Erythroblast (primary cell): Measurements from ENCODE around the gene BRMS1.
A peak's percentile ranks its signal among the peaks of the same experiment; 100 is the strongest.
"Not testable (repeated sequence)": the region's sequence is repeated elsewhere in the genome, so short reads cannot be mapped to it uniquely, and the experiment has no call there.

Experiments used
- DNase-seq, 2 experiments: peaks; one replicate each; lab custom pipeline; 2025; lab: John Stamatoyannopoulos, UW
- GATA1 ChIP-seq: IDR thresholded peaks from 2 replicates; pipeline ENCODE4 v1.6.1; 2011; ENCODE audit warnings: low read depth, mild to moderate bottlenecking, control low read depth, low read length, moderate library complexity
- POLR2A ChIP-seq: IDR thresholded peaks from 2 replicates; pipeline ENCODE4 v1.6.1; 2011; ENCODE audit warnings: mild to moderate bottlenecking, low read length

The BRMS1 gene

DNA sequence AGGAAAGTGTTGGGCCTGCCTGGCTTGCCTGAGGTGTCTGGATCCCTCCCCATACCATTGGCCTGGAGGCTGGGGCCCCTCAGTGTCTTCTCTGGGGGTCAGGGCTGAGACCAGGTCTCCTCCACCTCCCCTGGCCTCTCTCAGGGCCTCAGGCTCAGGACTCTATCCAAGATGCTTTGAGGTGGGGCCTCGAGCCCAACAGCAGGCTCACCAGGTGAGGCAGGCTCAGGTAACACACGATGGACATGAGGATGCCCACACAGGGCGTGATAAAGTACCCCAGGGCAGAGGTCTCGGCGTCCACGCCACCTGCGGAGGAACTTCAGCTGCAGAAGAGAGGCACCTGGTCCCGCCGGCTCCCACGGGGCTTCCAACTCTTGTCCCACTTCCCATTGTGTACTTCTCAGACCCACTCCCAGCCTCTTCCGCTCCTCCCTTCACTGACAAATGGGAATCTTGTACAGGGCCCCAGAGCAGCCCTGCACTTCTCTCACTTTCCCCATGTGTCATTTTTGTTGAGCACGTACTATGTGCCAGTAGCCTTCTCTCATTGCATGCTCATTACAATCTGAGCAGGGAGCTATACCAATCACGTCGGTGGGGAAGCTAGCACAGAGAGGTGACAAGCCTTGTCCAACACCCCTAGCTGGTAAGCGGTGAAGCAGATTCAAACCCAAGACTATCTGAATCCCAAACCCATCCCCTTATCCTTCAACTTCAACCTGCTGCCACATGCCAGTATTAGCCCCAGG, 22.8 kb upstream of the BRMS1 start:
- TF ChIP-seq POLR2A (no peak), GATA1 (no peak)
- DNase-seq, result no peak

DNA sequence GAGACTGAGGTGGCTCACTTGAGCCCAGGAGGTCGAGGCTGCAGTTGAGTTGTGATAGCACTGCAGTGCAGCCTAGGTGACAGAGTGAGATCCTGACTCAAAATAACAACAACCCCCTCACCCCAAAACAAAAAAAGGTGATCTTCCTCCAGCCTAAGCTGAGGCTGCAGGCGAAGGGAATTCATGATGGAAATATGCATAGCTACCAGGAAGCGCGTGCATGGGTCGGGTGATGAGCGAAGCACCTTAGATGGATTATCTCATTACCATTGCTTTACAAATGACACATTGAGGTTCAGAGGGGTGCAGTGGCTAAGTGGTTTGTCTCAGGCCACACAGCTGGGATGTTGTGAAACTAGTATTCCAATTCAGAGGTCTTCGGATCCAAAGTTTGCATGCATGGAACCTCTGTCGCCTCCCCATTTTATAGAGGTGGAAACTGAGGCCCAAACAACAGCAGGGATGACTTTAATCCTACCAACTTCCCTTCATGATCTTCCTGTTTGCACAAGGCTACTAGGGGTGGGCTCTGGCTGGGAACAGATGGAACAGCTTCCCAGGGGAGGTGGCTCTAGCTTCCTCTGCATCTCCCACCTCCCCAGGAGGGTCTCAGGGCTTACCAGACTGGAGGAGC, 22.1 kb upstream of the BRMS1 start:
- no peak for TF ChIP-seq POLR2A
- no peak for TF ChIP-seq GATA1
- no peak for DNase-seq

DNA sequence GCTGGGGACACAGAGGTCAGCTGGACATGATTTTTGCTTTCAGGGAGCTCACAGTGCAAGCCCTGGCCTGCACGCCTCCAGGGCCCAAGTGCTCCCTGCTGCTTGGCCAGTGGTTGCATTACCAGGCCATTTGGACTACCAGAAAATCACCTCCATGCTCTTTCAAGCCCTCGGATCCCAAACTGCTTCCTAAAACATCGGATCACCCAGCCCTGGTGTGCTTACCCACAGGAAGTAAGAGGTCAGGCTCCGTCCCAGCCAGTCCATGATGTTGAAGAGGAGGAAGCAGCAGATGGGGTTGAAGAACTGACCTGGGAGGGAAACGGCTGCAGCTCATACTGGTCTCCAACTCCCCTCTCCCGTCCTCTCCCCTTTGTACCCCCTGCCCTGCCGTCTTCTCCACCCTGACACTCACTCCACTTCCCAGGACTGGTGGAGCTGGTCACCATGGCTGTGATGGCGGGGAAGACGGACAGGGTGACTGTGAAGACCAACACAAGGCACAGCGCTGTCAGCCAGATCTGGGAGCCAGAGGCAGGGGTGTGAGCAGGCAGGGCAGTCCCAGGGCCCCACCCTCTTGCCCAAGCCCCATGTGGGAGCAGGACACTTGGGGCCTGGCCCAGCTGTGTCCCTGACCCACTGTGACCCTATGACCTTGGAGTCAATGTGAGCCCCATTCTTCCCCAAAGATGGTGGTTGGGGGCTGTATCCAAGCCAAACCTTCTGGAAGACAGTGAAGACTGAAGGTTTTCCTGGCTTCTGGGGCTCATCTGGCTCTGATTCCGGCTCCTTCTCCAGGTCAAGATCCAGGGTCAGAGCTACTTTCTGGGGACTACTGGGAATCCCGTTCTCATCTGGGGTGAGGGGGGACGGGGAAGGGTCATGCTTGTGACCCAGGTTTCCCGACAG, 21.1 kb upstream of the BRMS1 start:
- no peak for DNase-seq
- TF ChIP-seq POLR2A (peak; percentile 10), GATA1 (no peak)

DNA sequence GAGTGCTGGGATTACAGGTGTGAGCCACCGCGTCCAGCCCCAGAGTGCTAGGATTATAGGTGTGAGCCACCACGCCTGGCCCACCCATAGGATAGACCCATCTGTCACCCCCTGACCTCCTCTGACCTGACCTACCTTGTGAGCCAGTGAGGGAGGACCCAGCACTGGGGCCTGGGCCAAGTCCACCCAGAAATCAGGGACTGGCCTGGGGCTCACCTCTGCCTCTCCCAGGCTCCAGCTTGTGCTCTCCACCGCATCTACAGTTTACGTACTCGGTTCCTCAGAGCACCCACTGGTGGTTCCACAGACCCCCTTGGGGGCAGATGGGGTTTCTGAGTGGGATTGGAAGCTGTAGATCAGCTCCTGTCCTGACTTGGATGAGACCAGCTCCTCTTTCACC, 20.3 kb upstream of the BRMS1 start:
- no peak for TF ChIP-seq POLR2A
- no peak for TF ChIP-seq GATA1
- no peak for DNase-seq

DNA sequence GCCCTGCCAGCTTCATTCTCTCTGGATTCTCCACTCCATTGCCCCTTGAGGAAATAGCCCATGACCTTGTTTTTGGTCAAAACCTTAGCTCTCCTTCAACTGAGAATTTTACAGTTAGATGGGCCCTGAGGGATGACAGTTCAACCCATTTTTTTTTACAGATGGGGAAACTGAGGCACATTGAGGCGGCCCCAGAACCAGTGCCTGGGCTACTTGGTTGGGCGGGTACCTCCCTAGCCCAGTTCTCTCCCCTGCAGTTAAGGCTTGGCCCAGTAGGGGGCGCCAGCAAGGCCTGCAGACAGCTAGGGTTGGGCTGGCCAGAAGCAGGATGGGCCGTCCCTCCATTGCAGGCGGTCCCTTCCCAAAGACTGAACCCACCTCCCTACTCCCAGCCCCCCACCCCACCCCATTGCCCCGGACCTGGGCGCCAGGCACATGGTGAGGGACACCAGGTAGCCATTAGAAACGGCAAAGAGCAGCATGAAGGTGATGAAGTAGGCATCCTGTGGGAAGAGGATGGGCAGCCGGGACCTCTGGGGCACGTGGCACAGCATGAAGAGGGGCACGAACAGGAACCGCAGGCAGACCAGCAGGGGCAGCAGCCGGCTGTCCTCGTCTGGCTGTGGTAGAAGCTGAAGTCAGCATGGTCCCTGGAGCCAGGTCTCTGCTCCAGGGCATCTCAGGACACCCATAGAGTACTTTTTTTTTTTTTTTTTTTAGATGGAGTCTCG, 19.1 kb upstream of the BRMS1 start:
- TF ChIP-seq POLR2A (no peak), GATA1 (no peak)
- DNase-seq, result peak; percentile 59 to 75

DNA sequence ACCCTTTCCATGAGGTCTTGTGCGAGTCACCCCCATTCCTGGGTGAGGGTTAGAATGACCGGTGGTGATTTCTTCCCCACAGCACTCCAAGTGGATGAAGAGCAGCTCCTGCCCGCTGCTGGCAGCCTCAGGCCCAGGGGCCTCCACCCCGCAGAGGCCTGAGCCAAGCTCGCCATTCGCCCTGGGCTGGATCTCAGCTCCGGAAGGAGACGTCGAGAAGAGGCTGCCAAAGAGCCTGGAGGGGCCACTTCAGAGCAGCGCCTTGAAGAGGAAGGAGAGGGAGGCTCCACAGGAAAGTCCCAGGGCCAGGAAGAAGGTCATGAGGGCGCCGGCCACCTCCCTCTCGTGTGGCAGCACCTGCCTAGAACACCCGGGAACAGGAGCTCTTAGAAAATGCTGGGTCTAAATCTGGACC, 18.3 kb upstream of the BRMS1 start:
- DNase-seq, result no peak
- TF ChIP-seq POLR2A, result no peak
- no peak for TF ChIP-seq GATA1

DNA sequence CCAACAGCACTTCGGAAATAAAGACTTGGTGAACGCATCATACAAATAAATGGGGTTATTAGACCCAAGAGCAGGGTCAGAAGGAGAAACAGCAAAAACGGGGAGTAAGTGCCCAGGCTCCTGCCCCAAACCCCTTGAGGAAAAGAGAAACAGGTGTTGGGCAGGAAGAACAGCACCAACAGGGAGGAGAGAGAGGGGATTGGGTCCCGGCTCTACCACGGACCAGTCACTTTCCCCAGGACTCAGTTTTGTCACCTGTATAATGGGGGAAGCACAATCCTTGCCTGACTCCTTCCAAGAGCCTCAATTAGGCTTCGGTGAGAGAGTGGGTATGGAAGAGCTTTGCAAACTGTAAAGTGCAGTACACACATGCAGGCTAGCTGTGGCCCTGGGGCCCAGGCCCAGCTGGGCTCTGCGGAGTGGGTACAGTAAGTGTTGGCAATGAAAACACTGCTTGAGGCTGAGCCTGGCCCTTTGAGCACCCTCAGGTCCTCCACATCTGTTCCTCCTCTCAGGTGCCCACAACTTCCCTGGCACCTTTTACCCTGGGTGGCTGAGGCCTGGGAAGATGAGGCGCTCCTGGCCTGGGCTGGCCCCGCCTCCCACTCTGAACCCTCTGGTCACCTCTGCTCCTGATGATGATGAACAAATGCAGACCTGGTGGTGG, 17.7 kb upstream of the BRMS1 start:
- TF ChIP-seq GATA1 (no peak), POLR2A (no peak)
- no peak for DNase-seq

DNA sequence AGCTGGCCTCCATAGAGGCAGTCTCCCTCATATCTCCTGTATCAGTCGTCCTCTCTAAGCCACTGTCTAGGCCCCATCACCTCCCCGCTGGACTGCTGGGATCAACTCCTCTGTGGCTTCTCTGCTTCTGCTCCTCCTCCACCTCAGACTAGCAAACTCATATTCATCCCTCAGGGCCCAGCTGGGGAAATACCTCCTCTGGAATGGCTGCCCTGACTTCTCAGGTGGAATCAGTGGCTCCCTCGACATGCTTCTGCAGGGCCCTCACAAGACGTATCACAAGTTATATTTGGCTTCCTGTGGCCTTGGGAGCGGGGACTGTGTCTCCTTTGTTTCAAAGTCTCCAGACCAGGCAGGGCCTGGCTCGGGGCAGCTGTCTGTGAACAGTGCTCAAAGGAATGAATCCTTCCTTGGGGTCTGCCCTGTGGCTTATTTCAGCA, 16.6 kb upstream of the BRMS1 start:
- no peak for DNase-seq
- no peak for TF ChIP-seq GATA1
- no peak for TF ChIP-seq POLR2A

DNA sequence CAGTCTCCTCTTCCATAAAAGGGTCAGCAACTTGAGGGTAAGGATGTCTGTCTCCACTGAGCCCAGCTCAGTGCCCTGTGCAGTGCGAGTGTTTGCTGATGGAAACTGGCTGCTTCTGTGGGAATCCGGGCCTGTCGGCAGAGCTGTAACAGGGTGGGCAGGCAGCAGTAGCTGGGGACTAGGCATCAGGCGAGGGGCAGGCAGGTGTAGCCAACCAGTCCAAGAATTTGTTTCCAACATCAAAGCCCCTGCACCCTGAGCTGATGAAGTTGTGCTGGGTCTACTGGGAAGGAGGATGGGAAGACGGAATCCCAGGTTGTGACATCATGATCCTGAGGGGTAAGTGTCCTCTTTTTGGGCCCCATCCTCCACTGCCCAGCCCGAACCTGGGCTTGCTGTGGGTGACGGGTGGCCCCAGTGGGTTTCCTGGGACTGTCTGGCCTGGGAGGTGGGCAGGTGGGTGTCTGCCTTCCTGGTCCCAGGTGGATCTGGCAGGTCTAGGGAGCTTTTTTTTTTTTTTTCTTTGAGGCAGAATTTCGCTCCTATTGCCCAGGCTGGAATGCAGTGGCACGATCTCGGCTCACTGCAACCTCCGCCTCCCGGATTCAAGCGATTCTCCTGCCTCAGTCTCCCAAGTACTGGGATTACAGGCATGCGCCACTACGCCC, 15.6 kb upstream of the BRMS1 start:
- TF ChIP-seq POLR2A (peak; percentile 18), GATA1 (no peak)
- DNase-seq, result no peak

DNA sequence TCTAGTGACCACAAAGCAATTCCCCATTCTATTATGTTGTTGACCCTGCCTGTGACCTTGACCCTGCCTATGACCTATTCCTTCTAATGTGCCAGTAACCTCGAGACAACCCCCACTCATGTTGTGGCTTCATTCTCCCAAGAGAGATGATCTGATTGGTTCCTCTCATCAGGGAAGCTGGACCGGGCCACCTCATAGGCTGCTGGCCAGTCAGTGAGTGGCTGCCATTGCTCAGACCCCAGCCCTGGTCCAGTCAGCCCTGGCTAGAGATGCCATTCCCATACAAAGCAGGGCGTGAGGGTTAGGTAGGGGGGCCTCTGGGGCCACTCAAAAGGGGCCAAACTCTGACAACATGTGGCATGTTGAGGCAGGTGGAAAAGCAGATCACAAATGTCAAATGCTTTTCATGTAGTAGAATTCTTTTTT, 14.8 kb upstream of the BRMS1 start:
- TF ChIP-seq GATA1, result no peak
- no peak for TF ChIP-seq POLR2A
- no peak for DNase-seq

DNA sequence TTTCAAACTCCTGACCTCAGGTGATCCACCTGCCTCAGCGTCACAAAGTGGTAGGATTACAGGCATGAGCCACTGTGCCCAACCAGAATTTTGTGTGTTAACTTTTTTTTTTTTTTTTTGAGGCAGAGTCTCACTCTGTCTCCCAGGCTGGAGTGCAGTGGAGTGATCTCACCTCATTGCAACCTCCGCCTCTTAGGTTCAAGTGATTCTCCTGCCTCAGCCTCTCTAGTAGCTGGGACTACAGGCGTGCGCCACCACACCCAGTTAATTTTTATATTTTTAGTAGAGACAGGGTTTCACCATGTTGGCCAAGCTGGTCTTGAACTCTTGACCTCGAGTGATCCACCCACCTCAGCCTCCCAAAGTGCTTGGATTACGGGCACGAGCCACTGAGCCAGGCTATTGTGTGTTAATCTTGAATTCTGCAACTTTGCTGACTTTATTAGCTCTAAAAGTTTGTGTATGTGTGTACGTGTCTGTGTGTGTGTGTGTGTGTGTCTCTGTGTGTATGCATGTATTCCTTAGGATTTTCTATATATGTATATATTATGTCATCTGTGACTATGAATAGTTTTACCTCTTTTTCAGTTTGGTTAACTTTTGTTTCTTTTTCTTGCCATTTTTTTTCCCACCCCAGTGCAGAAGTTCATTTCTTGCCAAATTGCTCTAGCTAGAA, 5.8 kb upstream of the BRMS1 start:
- DNase-seq, result not testable (repeated sequence)

DNA sequence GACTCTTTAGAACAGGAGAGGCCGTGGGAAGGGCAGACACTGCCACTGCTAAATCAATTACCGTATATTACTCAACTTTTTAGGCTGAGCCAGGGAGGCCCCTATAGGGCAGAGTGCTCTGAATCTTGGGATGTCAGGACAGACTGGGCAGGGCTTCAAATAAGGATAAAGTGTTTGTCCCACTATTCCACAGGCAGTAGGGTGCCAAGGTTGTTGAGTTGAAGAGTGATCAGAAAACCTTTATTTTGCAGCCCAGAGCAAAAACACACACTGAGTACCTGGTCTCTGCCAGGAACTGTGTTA, 4.1 kb upstream of the BRMS1 start:
- no peak for DNase-seq
- no peak for TF ChIP-seq POLR2A
- no peak for TF ChIP-seq GATA1
